Measurements from ENCODE around the gene SSPN. TPM values are rescaled to one million over a fixed set of nuclear protein-coding genes. Genes with fewer than 3 reads are reported as not detected.

Gene SSPN
- total RNA-seq, 1 donor from 2014 or later, result 1.7 TPM

GRCh38 chr12:26250801-26251200, 55.4 kb downstream of the SSPN start:
- no peak for DNase-seq (ENCODE audit: low read depth)
- no peak overlapping the region for H3K4me3 ChIP-seq (ENCODE audit: low read depth, low read length)
- no peaks in the 10 kb centered on the region for H3K27me3 ChIP-seq (ENCODE audit: control insufficient read depth, insufficient read depth, low read length)
- no peak for TF ChIP-seq CTCF (IDR thresholded peaks at IDR 0.05; ENCODE audit: insufficient read depth, low read length, poor library complexity, severe bottlenecking)
- H3K36me3 ChIP-seq (ENCODE audit: control insufficient read depth, insufficient read depth, low read length), result no peaks in the 10 kb centered on the region

- no peak overlapping the region for H3K4me3 ChIP-seq (ENCODE audit: low read depth, low read length)
- no peak for TF ChIP-seq CTCF (IDR thresholded peaks at IDR 0.05; ENCODE audit: insufficient read depth, low read length, poor library complexity, severe bottlenecking)
- DNase-seq (ENCODE audit: low read depth), result no peak
- H3K36me3 ChIP-seq (ENCODE audit: control insufficient read depth, insufficient read depth, low read length), result no peaks in the 10 kb centered on the region
- H3K27me3 ChIP-seq (ENCODE audit: control insufficient read depth, insufficient read depth, low read length), result no peaks in the 10 kb centered on the region
These were observed 56.2 kb downstream of the SSPN start for GRCh38 chr12:26251600-26251999.

GRCh38 chr12:26252946-26253345, 57.6 kb downstream of the SSPN start:
- DNase-seq (ENCODE audit: low read depth), result no peak
- Histone ChIP-seq H3K4me3 (ENCODE audit: low read depth, low read length) (no peak overlapping the region), H3K36me3 (ENCODE audit: control insufficient read depth, insufficient read depth, low read length) (no peaks in the 10 kb centered on the region), H3K27me3 (ENCODE audit: control insufficient read depth, insufficient read depth, low read length) (no peaks in the 10 kb centered on the region)
- no peak for TF ChIP-seq CTCF (IDR thresholded peaks at IDR 0.05; ENCODE audit: insufficient read depth, low read length, poor library complexity, severe bottlenecking)

GRCh38 chr12:26255893-26256645, 60.7 kb downstream of the SSPN start:
- DNase-seq (ENCODE audit: low read depth), result no peak
- TF ChIP-seq CTCF (IDR thresholded peaks at IDR 0.05; ENCODE audit: insufficient read depth, low read length, poor library complexity, severe bottlenecking), result no peak
- no peaks in the 10 kb centered on the region for H3K36me3 ChIP-seq (ENCODE audit: control insufficient read depth, insufficient read depth, low read length)

GRCh38 chr12:26264215-26264838, 69.0 kb downstream of the SSPN start:
- Histone ChIP-seq H3K4me3 (ENCODE audit: low read depth, low read length) (no peak overlapping the region), H3K36me3 (ENCODE audit: control insufficient read depth, insufficient read depth, low read length) (no peaks in the 10 kb centered on the region), H3K27me3 (ENCODE audit: control insufficient read depth, insufficient read depth, low read length) (no peaks in the 10 kb centered on the region)
- TF ChIP-seq CTCF (IDR thresholded peaks at IDR 0.05; ENCODE audit: insufficient read depth, low read length, poor library complexity, severe bottlenecking), result no peak
- no peak for DNase-seq (ENCODE audit: low read depth)

More at GRCh38 chr12:26255893-26256645, 60.7 kb downstream of the SSPN start:
- no peaks in the 10 kb centered on the region for H3K27me3 ChIP-seq (ENCODE audit: control insufficient read depth, insufficient read depth, low read length)
- no peak overlapping the region for H3K4me3 ChIP-seq (ENCODE audit: low read depth, low read length)

Measured in kidney epithelial cell (primary cell).